Cardiac fibroblast (primary cell): ENCODE results near the gene PADI3.

Experiments used
- DNase-seq, 2 donors: peaks; one replicate each; pipeline versions ENCODE4 v3.0.0 to v3.0.0-alpha.2; 2010; ENCODE audit warnings: low read depth in 2 of 2
- H3K4me3 ChIP-seq, 2 donors: replicated peaks in 1 of 2; 1 replicate in 1 of 2; 2 replicates in 1 of 2; pipeline ENCODE4 v1.5.1; 2011; ENCODE audit warnings: low read depth in 2 of 2, low read length in 2 of 2, mild to moderate bottlenecking in 2 of 2, moderate library complexity in 1 of 2
- CTCF ChIP-seq: IDR thresholded peaks from one replicate; pipeline ENCODE4 v1.5.1; 2011; ENCODE audit warnings: low read depth, mild to moderate bottlenecking, low read length, inconsistent platforms

PADI3 gene

GRCh38 chr1:17224434-17224833 is 24.5 kb upstream of the PADI3 start:
- no peak for TF ChIP-seq CTCF
- no peak for DNase-seq
- H3K4me3 ChIP-seq = no peak overlapping the region

GRCh38 chr1:17225140-17225539 is 23.8 kb upstream of the PADI3 start:
- no peak for TF ChIP-seq CTCF
- H3K4me3 ChIP-seq = no peak overlapping the region

GRCh38 chr1:17227358-17227915 is 21.5 kb upstream of the PADI3 start:
- no peak overlapping the region for H3K4me3 ChIP-seq
- DNase-seq = no peak
- no peak for TF ChIP-seq CTCF

More at GRCh38 chr1:17225140-17225539, 23.8 kb upstream of the PADI3 start:
- no peak for DNase-seq

GRCh38 chr1:17228619-17229018 is 20.3 kb upstream of the PADI3 start:
- no peak for TF ChIP-seq CTCF
- no peak for DNase-seq
- no peak overlapping the region for H3K4me3 ChIP-seq

- TF ChIP-seq CTCF = no peak
- DNase-seq = no peak
- no peak overlapping the region for H3K4me3 ChIP-seq
Observed at GRCh38 chr1:17229379-17229778, 19.5 kb upstream of the PADI3 start.

- H3K4me3 ChIP-seq = no peak overlapping the region
- no peak for DNase-seq
- TF ChIP-seq CTCF = no peak
Observed at GRCh38 chr1:17230106-17230505, 18.8 kb upstream of the PADI3 start.

GRCh38 chr1:17230671-17231310 is 18.1 kb upstream of the PADI3 start:
- no peak for DNase-seq
- no peak overlapping the region for H3K4me3 ChIP-seq
- TF ChIP-seq CTCF = no peak
